ENCODE results near the gene AFG1L. TPM values are rescaled to one million over a fixed set of nuclear protein-coding genes. Genes with fewer than 3 reads are reported as not detected.
"Not testable (repeated sequence)": the region's sequence is repeated elsewhere in the genome, so short reads cannot be mapped to it uniquely, and the experiment has no call there.

Gene AFG1L
- total RNA-seq, 1 donor from 2014 or later = 8.2 TPM

DNA sequence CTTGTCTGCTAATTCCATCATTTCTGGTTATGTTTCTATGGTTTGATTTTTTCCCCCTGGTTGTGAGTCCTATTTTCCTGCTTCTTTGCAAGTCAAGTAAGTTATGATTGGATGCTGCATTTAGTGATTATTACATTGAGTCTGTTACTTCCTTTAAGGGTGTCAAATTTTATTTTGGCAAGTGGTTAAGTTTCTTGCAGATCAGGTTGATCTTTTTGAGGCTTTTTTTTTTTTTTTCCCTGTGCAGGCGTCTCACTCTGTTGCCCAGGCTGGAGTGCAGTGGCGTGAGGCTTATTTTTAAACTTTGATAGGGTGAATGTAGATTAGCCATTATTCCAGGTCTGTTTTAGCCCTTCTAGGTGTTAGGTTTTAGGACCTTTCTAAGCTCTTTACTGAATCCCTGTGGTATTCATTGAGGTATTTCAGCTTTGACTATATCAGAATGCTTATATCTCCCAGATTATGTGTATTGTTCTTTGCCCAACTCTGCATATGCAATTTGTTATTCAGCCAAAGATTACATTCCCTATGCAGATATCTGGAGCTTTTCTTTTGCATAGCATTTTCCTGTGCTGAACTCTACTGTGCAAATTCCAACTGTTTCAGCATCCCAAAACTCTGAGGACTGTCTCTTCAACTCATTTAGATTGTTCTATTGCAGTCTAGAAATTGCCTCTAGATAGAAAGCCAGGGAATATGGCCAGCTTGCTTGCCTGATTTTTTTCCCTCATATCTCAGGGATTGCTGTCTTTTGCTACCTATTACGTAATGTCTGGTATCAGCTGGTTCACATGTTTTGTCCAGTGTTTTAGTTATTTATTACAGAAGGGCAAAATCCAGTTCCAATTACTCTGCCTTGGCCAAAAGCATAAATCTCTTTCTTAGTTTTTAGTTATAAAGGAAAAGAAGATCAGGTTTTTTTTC, 113.3 kb downstream of the AFG1L start:
- H3K4me1 Mint-ChIP-seq = no peaks in the 10 kb centered on the region
- TF ChIP-seq, protein P1, sequence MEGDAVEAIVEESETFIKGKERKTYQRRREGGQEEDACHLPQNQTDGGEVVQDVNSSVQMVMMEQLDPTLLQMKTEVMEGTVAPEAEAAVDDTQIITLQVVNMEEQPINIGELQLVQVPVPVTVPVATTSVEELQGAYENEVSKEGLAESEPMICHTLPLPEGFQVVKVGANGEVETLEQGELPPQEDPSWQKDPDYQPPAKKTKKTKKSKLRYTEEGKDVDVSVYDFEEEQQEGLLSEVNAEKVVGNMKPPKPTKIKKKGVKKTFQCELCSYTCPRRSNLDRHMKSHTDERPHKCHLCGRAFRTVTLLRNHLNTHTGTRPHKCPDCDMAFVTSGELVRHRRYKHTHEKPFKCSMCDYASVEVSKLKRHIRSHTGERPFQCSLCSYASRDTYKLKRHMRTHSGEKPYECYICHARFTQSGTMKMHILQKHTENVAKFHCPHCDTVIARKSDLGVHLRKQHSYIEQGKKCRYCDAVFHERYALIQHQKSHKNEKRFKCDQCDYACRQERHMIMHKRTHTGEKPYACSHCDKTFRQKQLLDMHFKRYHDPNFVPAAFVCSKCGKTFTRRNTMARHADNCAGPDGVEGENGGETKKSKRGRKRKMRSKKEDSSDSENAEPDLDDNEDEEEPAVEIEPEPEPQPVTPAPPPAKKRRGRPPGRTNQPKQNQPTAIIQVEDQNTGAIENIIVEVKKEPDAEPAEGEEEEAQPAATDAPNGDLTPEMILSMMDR (conservative IDR thresholded peaks at IDR 0.05) = no peak
- H3K36me3 Mint-ChIP-seq (ENCODE audit: low read depth) = peaks cover 32% of the 10 kb centered on the region
- no peak overlapping the region for H3K27ac Mint-ChIP-seq (ENCODE audit: unreplicated experiment)
- peaks cover 13% of the 10 kb centered on the region for H3K9me3 Mint-ChIP-seq
- H3K4me3 Mint-ChIP-seq = no peak overlapping the region
- no peaks in the 10 kb centered on the region for H3K27me3 Mint-ChIP-seq (ENCODE audit: low read depth)
- no peak for DNase-seq (ENCODE audit: low read depth, low spot score)

DNA sequence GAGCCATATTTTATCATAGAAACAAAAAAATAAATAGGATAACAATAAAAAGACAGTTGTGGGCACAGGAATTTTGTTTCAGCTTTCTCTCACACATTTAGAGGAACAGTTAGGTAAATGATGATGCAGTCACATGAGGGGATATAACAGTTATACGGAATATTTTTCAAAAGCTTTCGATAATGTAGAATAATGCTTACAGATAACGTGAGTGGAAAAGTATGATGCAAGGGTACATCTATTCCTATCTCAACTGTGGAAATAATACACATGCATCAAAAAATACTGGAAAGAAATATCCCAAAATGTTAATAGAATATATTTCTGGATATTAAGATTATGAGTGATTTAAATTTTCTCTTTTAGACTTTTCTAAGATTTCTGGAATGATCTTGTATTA, 114.0 kb downstream of the AFG1L start:
- H3K4me1 Mint-ChIP-seq = no peaks in the 10 kb centered on the region
- H3K36me3 Mint-ChIP-seq (ENCODE audit: low read depth) = peaks cover 39% of the 10 kb centered on the region
- TF ChIP-seq, protein P1 (conservative IDR thresholded peaks at IDR 0.05) = no peak
- H3K27ac Mint-ChIP-seq (ENCODE audit: unreplicated experiment) = no peak overlapping the region
- DNase-seq (ENCODE audit: low read depth, low spot score) = no peak
- H3K9me3 Mint-ChIP-seq = peaks cover 18% of the 10 kb centered on the region
- H3K4me3 Mint-ChIP-seq = no peak overlapping the region
- H3K27me3 Mint-ChIP-seq (ENCODE audit: low read depth) = no peaks in the 10 kb centered on the region

DNA sequence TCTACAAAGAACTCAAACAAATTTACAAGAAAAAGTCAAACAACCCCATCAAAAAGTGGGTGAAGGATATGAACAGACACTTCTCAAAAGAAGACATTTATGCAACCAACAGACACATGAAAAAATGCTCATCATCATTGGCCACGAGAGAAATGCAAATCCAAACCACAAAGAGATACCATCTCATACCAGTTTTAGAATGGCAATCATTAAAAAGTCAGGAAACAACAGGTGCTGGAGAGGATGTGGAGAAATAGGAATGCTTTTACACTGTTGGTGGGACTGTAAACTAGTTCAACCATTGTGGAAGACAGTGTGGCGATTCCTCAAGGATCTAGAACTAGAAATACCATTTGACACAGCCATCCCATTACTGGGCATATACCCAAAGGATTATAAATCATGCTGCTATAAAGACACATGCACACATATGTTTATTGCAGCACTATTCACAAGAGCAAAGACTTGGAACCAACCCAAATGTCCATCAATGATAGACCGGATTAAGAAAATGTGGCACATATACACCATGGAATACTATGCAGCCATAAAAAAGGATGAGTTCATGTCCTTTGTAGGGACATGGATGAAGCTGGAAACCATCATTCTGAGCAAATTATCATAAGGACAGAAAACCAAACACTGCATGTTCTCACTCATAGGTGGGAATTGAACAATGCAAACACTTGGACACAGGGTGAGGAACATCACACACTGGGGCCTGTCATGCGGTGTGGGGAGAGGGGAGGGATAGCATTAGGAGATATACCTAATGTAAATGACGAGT, 121.4 kb downstream of the AFG1L start:
- H3K4me1 Mint-ChIP-seq = peaks cover 18% of the 10 kb centered on the region
- not testable (repeated sequence) for DNase-seq (ENCODE audit: low read depth, low spot score); H3K27me3 Mint-ChIP-seq (ENCODE audit: low read depth); H3K4me3 Mint-ChIP-seq; H3K27ac Mint-ChIP-seq (ENCODE audit: unreplicated experiment)
- H3K9me3 Mint-ChIP-seq = peaks cover 14% of the 10 kb centered on the region
- peaks cover 32% of the 10 kb centered on the region for H3K36me3 Mint-ChIP-seq (ENCODE audit: low read depth)

DNA sequence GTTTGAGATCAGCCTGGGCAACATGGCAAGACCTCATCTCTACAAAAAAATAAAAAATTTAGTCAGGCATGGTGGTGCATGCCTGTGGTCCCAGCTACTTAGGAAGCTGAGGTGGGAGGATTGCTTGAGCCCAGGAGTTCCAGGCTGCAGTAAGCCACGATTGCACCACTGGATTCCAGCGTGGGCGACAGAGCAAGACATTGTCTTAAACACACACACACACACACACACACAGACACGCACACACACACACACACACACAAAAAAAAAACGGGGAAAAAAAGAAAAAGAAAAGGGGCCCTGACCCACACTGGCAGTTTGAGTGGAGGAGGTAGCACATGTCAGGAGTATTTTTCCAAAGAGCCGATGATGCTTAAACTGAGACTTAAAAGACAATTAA, 122.2 kb downstream of the AFG1L start:
- Mint-ChIP-seq H3K4me1 (peaks cover 23% of the 10 kb centered on the region), H3K27ac (ENCODE audit: unreplicated experiment) (no peak overlapping the region), H3K9me3 (peaks cover 12% of the 10 kb centered on the region), H3K4me3 (no peak overlapping the region), H3K27me3 (ENCODE audit: low read depth) (no peaks in the 10 kb centered on the region), H3K36me3 (ENCODE audit: low read depth) (peaks cover 28% of the 10 kb centered on the region)
- TF ChIP-seq, protein P1 (conservative IDR thresholded peaks at IDR 0.05) = no peak
- no peak for DNase-seq (ENCODE audit: low read depth, low spot score)

DNA sequence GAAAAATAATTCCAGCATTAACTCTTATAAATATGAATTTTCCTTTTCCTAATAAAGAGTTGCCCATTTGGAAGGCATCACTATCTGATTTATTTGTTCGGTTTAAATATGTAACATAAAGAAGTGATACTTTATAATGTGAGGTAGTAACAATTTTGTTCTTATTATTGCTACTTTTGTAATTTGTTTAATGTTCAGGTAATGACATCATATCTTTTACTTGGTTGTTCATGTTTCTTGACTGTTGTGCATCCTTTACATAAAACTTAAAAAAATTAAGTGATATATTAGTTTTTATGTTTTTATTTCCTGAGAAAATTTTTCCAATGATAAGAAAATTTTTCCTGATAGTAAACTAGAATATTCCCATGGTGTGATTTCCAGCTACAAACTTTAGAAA, 124.6 kb downstream of the AFG1L start:
- no peak overlapping the region for H3K4me3 Mint-ChIP-seq

More for the DNA sequence above, 124.6 kb downstream of the AFG1L start:
- Mint-ChIP-seq H3K27ac (ENCODE audit: unreplicated experiment) (no peak overlapping the region), H3K27me3 (ENCODE audit: low read depth) (no peaks in the 10 kb centered on the region), H3K4me1 (peaks cover 23% of the 10 kb centered on the region), H3K9me3 (no peaks in the 10 kb centered on the region), H3K36me3 (ENCODE audit: low read depth) (peaks cover 7% of the 10 kb centered on the region)
- no peak for DNase-seq (ENCODE audit: low read depth, low spot score)
- TF ChIP-seq, protein P1 (conservative IDR thresholded peaks at IDR 0.05) = no peak
